ENCODE results near the gene SRCAP. TPM values are rescaled to one million over a fixed set of nuclear protein-coding genes. Genes with fewer than 3 reads are reported as not detected.
A peak's percentile ranks its signal among the peaks of the same experiment; 100 is the strongest.

Gene SRCAP
- total RNA-seq, 1 experiment from 2014 or later, result 57.4 TPM

DNA sequence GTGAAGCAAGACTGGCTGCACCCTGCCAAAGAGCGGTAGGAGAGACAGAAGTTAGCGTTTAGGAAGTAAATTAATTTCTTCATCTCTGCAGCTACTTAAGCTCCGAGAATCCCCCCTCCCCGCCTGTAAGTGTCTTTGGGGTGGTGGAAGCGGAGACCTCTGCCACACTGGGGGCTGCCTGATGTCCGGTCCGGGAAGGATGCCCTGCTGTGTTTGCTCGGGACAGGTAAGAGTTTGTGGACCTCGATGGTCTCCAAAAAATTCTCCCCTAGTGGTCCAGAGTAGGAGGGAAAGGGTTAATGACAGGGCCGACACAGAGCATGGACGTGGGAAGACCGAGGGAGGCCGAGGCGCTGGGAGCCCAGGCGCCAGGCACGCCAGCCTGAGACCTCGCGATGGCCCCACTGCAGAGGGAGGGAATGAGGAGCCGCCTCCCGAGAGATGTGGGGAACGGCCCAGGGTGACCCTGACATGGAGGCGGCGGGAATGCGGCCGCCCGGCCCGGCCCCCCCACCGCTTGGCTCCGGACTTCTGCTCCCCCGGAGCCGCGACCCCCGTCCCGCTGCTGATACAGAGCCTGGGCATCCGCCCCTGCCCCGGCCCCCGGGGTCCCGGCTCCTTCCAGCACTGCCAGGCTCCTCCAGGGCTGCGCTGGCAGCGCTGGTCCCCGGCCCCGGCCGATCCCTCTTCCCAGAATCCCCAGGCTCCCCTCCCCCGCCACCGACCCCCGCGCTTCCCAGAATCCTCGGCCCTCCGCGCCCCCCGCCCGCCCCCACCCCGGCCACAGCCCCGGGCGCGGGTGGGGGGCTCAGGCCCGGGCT is 87.4 kb downstream of the SRCAP start:
- BruUV-seq (replicated peaks), result no TSS peak
- Histone ChIP-seq H3K36me3 (ENCODE audit: control insufficient read depth, insufficient read depth, low read length) (peaks cover 1% of the 10 kb centered on the region; the same call in 1 of the 2 replicates), H3K4me3 (ENCODE audit: low read depth, low read length) (peak overlapping the region; percentile 72), H3K9me3 (no peaks in the 10 kb centered on the region), H3K4me1 (peaks cover 14% of the 10 kb centered on the region; the same call in 1 of the 2 replicates), H3K27me3 (replicated peaks; ENCODE audit: control insufficient read depth, insufficient read depth, low read length) (no peaks in the 10 kb centered on the region)
- POLR2A ChIA-PET, result interaction anchor here (0.6 to 1.6 kb wide), 5 partner anchors 8 to 89 kb away, joined by 3 to 16 read pairs (median 4); no protein-coding TSS in a partner anchor
- intact Hi-C loops (cut with micrococcal nuclease; ENCODE audit: unreplicated experiment), result loop anchor here (2.0 kb wide), 1 partner anchor 52 kb away; no protein-coding TSS in a partner anchor
- Mint-ChIP-seq H3K4me3 (ENCODE audit: unreplicated experiment) (peak overlapping the region; percentile 93), H3K4me1 (ENCODE audit: low read depth, unreplicated experiment) (no peaks in the 10 kb centered on the region), H3K27me3 (ENCODE audit: insufficient read depth, unreplicated experiment) (no peaks in the 10 kb centered on the region), H3K27ac (ENCODE audit: unreplicated experiment) (peak overlapping the region; percentile 91), H3K36me3 (ENCODE audit: insufficient read depth, unreplicated experiment) (peaks cover 13% of the 10 kb centered on the region), H3K9me3 (ENCODE audit: unreplicated experiment) (no peaks in the 10 kb centered on the region)
- DNase-seq, result peak; percentile 63 to 64
- CTCF ChIA-PET, result interaction anchor here (0.9 to 1.5 kb wide), 4 partner anchors 11 to 53 kb away, joined by 3 to 13 read pairs (median 4); no protein-coding TSS in a partner anchor
- TF ChIP-seq, protein P1, sequence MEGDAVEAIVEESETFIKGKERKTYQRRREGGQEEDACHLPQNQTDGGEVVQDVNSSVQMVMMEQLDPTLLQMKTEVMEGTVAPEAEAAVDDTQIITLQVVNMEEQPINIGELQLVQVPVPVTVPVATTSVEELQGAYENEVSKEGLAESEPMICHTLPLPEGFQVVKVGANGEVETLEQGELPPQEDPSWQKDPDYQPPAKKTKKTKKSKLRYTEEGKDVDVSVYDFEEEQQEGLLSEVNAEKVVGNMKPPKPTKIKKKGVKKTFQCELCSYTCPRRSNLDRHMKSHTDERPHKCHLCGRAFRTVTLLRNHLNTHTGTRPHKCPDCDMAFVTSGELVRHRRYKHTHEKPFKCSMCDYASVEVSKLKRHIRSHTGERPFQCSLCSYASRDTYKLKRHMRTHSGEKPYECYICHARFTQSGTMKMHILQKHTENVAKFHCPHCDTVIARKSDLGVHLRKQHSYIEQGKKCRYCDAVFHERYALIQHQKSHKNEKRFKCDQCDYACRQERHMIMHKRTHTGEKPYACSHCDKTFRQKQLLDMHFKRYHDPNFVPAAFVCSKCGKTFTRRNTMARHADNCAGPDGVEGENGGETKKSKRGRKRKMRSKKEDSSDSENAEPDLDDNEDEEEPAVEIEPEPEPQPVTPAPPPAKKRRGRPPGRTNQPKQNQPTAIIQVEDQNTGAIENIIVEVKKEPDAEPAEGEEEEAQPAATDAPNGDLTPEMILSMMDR (IDR thresholded peaks at IDR 0.05; ENCODE audit: insufficient read depth in 1 of 2, low read depth in 1 of 2, low read length in 1 of 2, severe bottlenecking in 1 of 2, unreplicated experiment in 1 of 2), result no peak

DNA sequence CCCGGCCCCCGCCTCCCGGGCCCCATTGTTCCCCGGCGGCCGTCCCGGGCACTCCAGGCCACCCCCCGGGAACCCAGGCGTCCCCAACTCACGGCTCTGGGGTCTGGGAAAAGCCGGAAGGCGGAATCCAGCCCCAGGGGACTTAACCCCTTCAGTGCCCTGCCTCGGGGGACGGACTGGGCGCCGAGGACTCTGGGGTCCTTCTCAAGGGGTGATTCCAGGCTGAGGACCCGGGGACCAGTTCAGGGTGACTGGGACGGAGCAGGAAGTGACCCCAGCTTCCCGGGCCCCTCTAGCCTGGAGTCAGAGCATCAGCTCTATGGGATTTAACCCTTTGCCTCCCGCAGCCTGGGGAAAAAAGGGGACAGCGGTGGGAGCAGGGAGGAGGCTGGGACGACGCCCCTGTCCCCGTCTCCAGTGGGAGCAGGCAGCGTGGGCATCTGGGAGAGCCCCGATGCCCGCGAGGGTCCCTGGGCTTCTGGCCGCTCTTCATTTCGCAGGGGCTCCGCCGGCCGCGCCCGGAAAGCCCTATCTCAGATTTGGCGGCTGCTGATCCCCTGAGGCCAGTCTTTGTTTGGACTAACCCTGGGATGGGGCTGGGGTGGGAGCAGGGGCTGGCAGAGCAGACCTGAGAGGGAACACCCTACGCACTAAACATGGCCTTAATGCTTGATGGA is 88.1 kb downstream of the SRCAP start, which contains the start of gene ZNF629:
Gene ZNF629, minus strand, starts transcription at position 270 of the 677 bp plus-strand sequence. CDS start 2,723 bp downstream, outside the sequence.
- H3K27me3 Mint-ChIP-seq (ENCODE audit: insufficient read depth, unreplicated experiment), result no peaks in the 10 kb centered on the region
- H3K27ac Mint-ChIP-seq (ENCODE audit: unreplicated experiment), result peak within 1 kb of the TSS; percentile 91
- H3K4me3 Mint-ChIP-seq (ENCODE audit: unreplicated experiment), result peak within 1 kb of the TSS; percentile 93
- intact Hi-C loops (cut with micrococcal nuclease; ENCODE audit: unreplicated experiment), result loop anchor here (1.0 to 2.0 kb wide), 4 partner anchors 18 to 88 kb away; no protein-coding TSS in a partner anchor
- no peaks in the 10 kb centered on the region for H3K9me3 Mint-ChIP-seq (ENCODE audit: unreplicated experiment)
- POLR2A ChIA-PET, result interaction anchor here (0.6 to 1.6 kb wide), 5 partner anchors 9 to 88 kb away, joined by 3 to 16 read pairs (median 4); no protein-coding TSS in a partner anchor
- peak within 1 kb of the TSS; percentile 72 for H3K4me3 ChIP-seq (ENCODE audit: low read depth, low read length)
- peaks cover 1% of the 10 kb centered on the region; the same call in 1 of the 2 replicates for H3K36me3 ChIP-seq (ENCODE audit: control insufficient read depth, insufficient read depth, low read length)
- H3K36me3 Mint-ChIP-seq (ENCODE audit: insufficient read depth, unreplicated experiment), result peaks cover 7% of the 10 kb centered on the region
- BruUV-seq (replicated peaks), result no TSS peak
- TF ChIP-seq, protein P1 (IDR thresholded peaks at IDR 0.05; ENCODE audit: insufficient read depth in 1 of 2, low read depth in 1 of 2, low read length in 1 of 2, severe bottlenecking in 1 of 2, unreplicated experiment in 1 of 2), result no peak
- H3K27me3 ChIP-seq (replicated peaks; ENCODE audit: control insufficient read depth, insufficient read depth, low read length), result no peaks in the 10 kb centered on the region
- no peaks in the 10 kb centered on the region for H3K9me3 ChIP-seq
- H3K4me1 Mint-ChIP-seq (ENCODE audit: low read depth, unreplicated experiment), result no peaks in the 10 kb centered on the region
- peak; percentile 79 to 82 for DNase-seq
- CTCF ChIA-PET, result interaction anchor here (0.9 to 1.5 kb wide), 4 partner anchors 12 to 52 kb away, joined by 3 to 13 read pairs (median 4); no protein-coding TSS in a partner anchor
- peaks cover 14% of the 10 kb centered on the region; the same call in 1 of the 2 replicates for H3K4me1 ChIP-seq

Data from Caco-2 (cell line).